ENCODE measurements around the gene CGREF1.

GRCh38 chr2:27060323-27060722 is 58.6 kb downstream of the CGREF1 start:
- TF ChIP-seq CTCF (IDR thresholded peaks at IDR 0.05) (no peak), POLR2A (IDR thresholded peaks at IDR 0.05) (no peak), EP300 (IDR thresholded peaks at IDR 0.05) (no peak)
